Mesendoderm (in vitro differentiated cells): Measurements from ENCODE around the gene ADAMTS20.

Source experiments
- DNase-seq: peaks from one replicate; pipeline ENCODE4 v3.0.0; 2013
- H2AK5ac ChIP-seq: 2 replicates; pipeline ENCODE4 v1.6.1; 2013; ENCODE audit warnings: low read length, inconsistent platforms
- H2BK120ac ChIP-seq: 2 replicates; pipeline ENCODE4 v1.6.1; 2013; ENCODE audit warnings: low read depth, mild to moderate bottlenecking, low read length, moderate library complexity, mixed read lengths
- H2BK15ac ChIP-seq: replicated peaks from 2 replicates; pipeline ENCODE4 v1.6.1; 2013; ENCODE audit warnings: low read depth, mild to moderate bottlenecking, moderate library complexity
- H2BK5ac ChIP-seq: 2 replicates; pipeline ENCODE4 v1.6.1; 2013; ENCODE audit warnings: low read length, inconsistent platforms
- H3K18ac ChIP-seq: 2 replicates; pipeline ENCODE4 v1.6.1; 2013; ENCODE audit warnings: mild to moderate bottlenecking, low read length, mixed read lengths
- H3K23ac ChIP-seq: one replicate; pipeline ENCODE4 v1.6.1; 2013; ENCODE audit warnings: low read length
- H3K27ac ChIP-seq: 2 replicates; pipeline ENCODE4 v1.5.1; 2013; ENCODE audit warnings: low read depth, mild to moderate bottlenecking, inconsistent platforms, low read length, moderate library complexity
- H3K27me3 ChIP-seq: 2 replicates; pipeline ENCODE4 v1.6.1; 2013; ENCODE audit warnings: low read length, control low read depth, mild to moderate bottlenecking, inconsistent platforms; ENCODE audit not compliant: insufficient read depth, poor library complexity
- H3K36me3 ChIP-seq: 2 replicates; pipeline ENCODE4 v1.6.1; 2013; ENCODE audit warnings: low read length, inconsistent platforms; ENCODE audit not compliant: control insufficient read depth, insufficient read depth
- H3K4ac ChIP-seq: one replicate; pipeline ENCODE4 v1.6.1; 2013; ENCODE audit warnings: low read depth, mild to moderate bottlenecking, low read length, moderate library complexity
- H3K4me1 ChIP-seq: 2 replicates; pipeline ENCODE4 v1.6.1; 2013; ENCODE audit warnings: low read depth, low read length, inconsistent platforms; ENCODE audit not compliant: control insufficient read depth
- H3K4me2 ChIP-seq: 2 replicates; pipeline ENCODE4 v1.6.1; 2013; ENCODE audit warnings: low read length
- H3K4me3 ChIP-seq: 2 replicates; pipeline ENCODE4 v1.5.1; 2013; ENCODE audit warnings: mild to moderate bottlenecking, low read length
- H3K56ac ChIP-seq: one replicate; pipeline ENCODE4 v1.6.1; 2013; ENCODE audit warnings: low read length
- H3K79me1 ChIP-seq: 2 replicates; pipeline ENCODE4 v1.6.1; 2013; ENCODE audit warnings: low read length, inconsistent platforms
- H3K79me2 ChIP-seq: 2 replicates; pipeline ENCODE4 v1.6.1; 2013; ENCODE audit warnings: mild to moderate bottlenecking, low read length; ENCODE audit not compliant: control insufficient read depth, insufficient read depth
- H3K9ac ChIP-seq: 2 replicates; pipeline ENCODE4 v1.6.1; 2013; ENCODE audit warnings: low read length, inconsistent platforms
- H4K5ac ChIP-seq: one replicate; pipeline ENCODE4 v1.6.1; 2013; ENCODE audit warnings: low read length
- H4K8ac ChIP-seq: one replicate; pipeline ENCODE4 v1.6.1; 2013; ENCODE audit warnings: low read depth, mild to moderate bottlenecking, control low read depth, low read length, moderate library complexity
- WGBS: extraction: QIAGEN DNeasy Blood & Tissue Kit; methylation state at CpG from one replicate; pipeline ENCODE4 v1.1.7; 2013; ENCODE audit warnings: low lambda C conversion rate, missing lambda C conversion rate; ENCODE audit not compliant: insufficient coverage; ENCODE audit errors: extremely low coverage; 5-methylcytosine and 5-hydroxymethylcytosine counted together

ADAMTS20 gene

GRCh38 chr12:43462741-43463140, 89.3 kb downstream of the ADAMTS20 start:
- Histone ChIP-seq H3K18ac (no peak overlapping the region), H3K79me2 (no peaks in the 10 kb centered on the region), H3K27ac (no peak overlapping the region), H4K5ac (no peak overlapping the region), H3K23ac (no peak overlapping the region), H2BK120ac (no peak overlapping the region), H4K8ac (no peak overlapping the region), H3K56ac (no peak overlapping the region), H3K79me1 (no peaks in the 10 kb centered on the region), H3K4me1 (no peaks in the 10 kb centered on the region), H3K4me2 (no peak overlapping the region), H2BK5ac (no peak overlapping the region), H2BK15ac (no peak overlapping the region), H3K4me3 (no peak overlapping the region), H3K36me3 (no peaks in the 10 kb centered on the region), H3K4ac (no peak overlapping the region), H3K9ac (no peak overlapping the region), H3K27me3 (no peaks in the 10 kb centered on the region), H2AK5ac (no peak overlapping the region)
- no peak for DNase-seq
- no CpG with 5 or more reads among the region's 3 CpGs for WGBS

GRCh38 chr12:43462080-43462479, 89.9 kb downstream of the ADAMTS20 start:
- Histone ChIP-seq H3K4me2 (no peak overlapping the region), H4K5ac (no peak overlapping the region), H3K23ac (no peak overlapping the region), H3K27me3 (no peaks in the 10 kb centered on the region), H3K27ac (no peak overlapping the region), H3K36me3 (no peaks in the 10 kb centered on the region), H3K56ac (no peak overlapping the region), H2BK120ac (no peak overlapping the region), H3K4me3 (no peak overlapping the region), H3K9ac (no peak overlapping the region), H2BK5ac (no peak overlapping the region), H3K79me1 (no peaks in the 10 kb centered on the region), H3K4me1 (no peaks in the 10 kb centered on the region), H4K8ac (no peak overlapping the region), H2AK5ac (no peak overlapping the region), H2BK15ac (no peak overlapping the region), H3K79me2 (no peaks in the 10 kb centered on the region), H3K18ac (no peak overlapping the region), H3K4ac (no peak overlapping the region)
- no CpG with 5 or more reads among the region's 2 CpGs for WGBS
- no peak for DNase-seq

GRCh38 chr12:43459285-43459684, 92.7 kb downstream of the ADAMTS20 start:
- Histone ChIP-seq H2BK120ac (no peak overlapping the region), H3K4me3 (no peak overlapping the region), H2BK15ac (no peak overlapping the region), H3K79me1 (no peaks in the 10 kb centered on the region), H4K8ac (no peak overlapping the region), H4K5ac (no peak overlapping the region), H3K36me3 (no peaks in the 10 kb centered on the region), H3K27me3 (no peaks in the 10 kb centered on the region), H2BK5ac (no peak overlapping the region), H3K18ac (no peak overlapping the region), H3K79me2 (no peaks in the 10 kb centered on the region), H3K4me2 (no peak overlapping the region), H3K27ac (no peak overlapping the region), H3K4me1 (no peaks in the 10 kb centered on the region), H2AK5ac (no peak overlapping the region), H3K23ac (no peak overlapping the region), H3K56ac (no peak overlapping the region), H3K9ac (no peak overlapping the region), H3K4ac (no peak overlapping the region)
- no CpG with 5 or more reads among the region's 4 CpGs for WGBS
- DNase-seq = no peak

GRCh38 chr12:43453761-43454160, 98.2 kb downstream of the ADAMTS20 start:
- Histone ChIP-seq H3K36me3 (no peaks in the 10 kb centered on the region), H3K4me3 (no peak overlapping the region), H3K79me2 (no peaks in the 10 kb centered on the region), H2AK5ac (no peak overlapping the region), H3K9ac (no peak overlapping the region), H2BK5ac (no peak overlapping the region), H3K4me1 (no peaks in the 10 kb centered on the region), H2BK120ac (no peak overlapping the region), H3K4me2 (no peak overlapping the region), H3K4ac (no peak overlapping the region), H3K18ac (no peak overlapping the region), H3K27me3 (no peaks in the 10 kb centered on the region), H2BK15ac (no peak overlapping the region), H3K23ac (no peak overlapping the region), H3K56ac (no peak overlapping the region), H3K79me1 (no peaks in the 10 kb centered on the region), H4K8ac (no peak overlapping the region), H4K5ac (no peak overlapping the region), H3K27ac (no peak overlapping the region)
- no peak for DNase-seq
- WGBS = no CpG with 5 or more reads among the region's 8 CpGs

GRCh38 chr12:43444940-43445564, 107.0 kb downstream of the ADAMTS20 start:
- H3K79me1 ChIP-seq = no peaks in the 10 kb centered on the region
- H3K79me2 ChIP-seq = no peaks in the 10 kb centered on the region
- H2BK15ac ChIP-seq = no peak overlapping the region
- no CpG with 5 or more reads among the region's 3 CpGs for WGBS
- H2BK120ac ChIP-seq = no peak overlapping the region
- H3K56ac ChIP-seq = no peak overlapping the region
- no peak overlapping the region for H3K18ac ChIP-seq
- H3K27me3 ChIP-seq = no peaks in the 10 kb centered on the region
- H4K8ac ChIP-seq = no peak overlapping the region
- no peak overlapping the region for H3K23ac ChIP-seq
- H3K4me1 ChIP-seq = no peaks in the 10 kb centered on the region
- H2AK5ac ChIP-seq = no peak overlapping the region
- no peak overlapping the region for H4K5ac ChIP-seq
- DNase-seq = peak; percentile 55
- H3K27ac ChIP-seq = no peak overlapping the region
- no peak overlapping the region for H3K4ac ChIP-seq
- H3K36me3 ChIP-seq = no peaks in the 10 kb centered on the region
- H3K4me2 ChIP-seq = no peak overlapping the region
- no peak overlapping the region for H3K9ac ChIP-seq
- H2BK5ac ChIP-seq = no peak overlapping the region
- no peak overlapping the region for H3K4me3 ChIP-seq

- Histone ChIP-seq H3K79me2 (no peaks in the 10 kb centered on the region), H3K4me3 (no peak overlapping the region), H2BK120ac (no peak overlapping the region), H2BK15ac (no peak overlapping the region), H3K4me1 (no peaks in the 10 kb centered on the region), H2AK5ac (no peak overlapping the region), H3K56ac (no peak overlapping the region), H3K27ac (no peak overlapping the region), H3K27me3 (no peaks in the 10 kb centered on the region), H3K9ac (no peak overlapping the region), H3K79me1 (no peaks in the 10 kb centered on the region), H4K5ac (no peak overlapping the region), H4K8ac (no peak overlapping the region), H3K4me2 (no peak overlapping the region), H3K4ac (no peak overlapping the region), H3K23ac (no peak overlapping the region), H3K18ac (no peak overlapping the region), H2BK5ac (no peak overlapping the region), H3K36me3 (no peaks in the 10 kb centered on the region)
- no CpG with 5 or more reads among the region's 4 CpGs for WGBS
- no peak for DNase-seq
Observed at GRCh38 chr12:43436597-43436996, 115.4 kb downstream of the ADAMTS20 start.
